ENCODE data around the gene CFAP299. TPM values are rescaled to one million over a fixed set of nuclear protein-coding genes. Genes with fewer than 3 reads are reported as not detected.

The CFAP299 gene
- total RNA-seq, 1 experiment from 2014 or later, result not detected

- intact Hi-C loops (cut with micrococcal nuclease; ENCODE audit: unreplicated experiment), result no loop called here
- H3K27me3 ChIP-seq (ENCODE audit: insufficient read depth, low read depth), result no peaks in the 10 kb centered on the region
Observed at GRCh38 chr4:80374180-80374579, 38.6 kb downstream of the CFAP299 start.

DNA sequence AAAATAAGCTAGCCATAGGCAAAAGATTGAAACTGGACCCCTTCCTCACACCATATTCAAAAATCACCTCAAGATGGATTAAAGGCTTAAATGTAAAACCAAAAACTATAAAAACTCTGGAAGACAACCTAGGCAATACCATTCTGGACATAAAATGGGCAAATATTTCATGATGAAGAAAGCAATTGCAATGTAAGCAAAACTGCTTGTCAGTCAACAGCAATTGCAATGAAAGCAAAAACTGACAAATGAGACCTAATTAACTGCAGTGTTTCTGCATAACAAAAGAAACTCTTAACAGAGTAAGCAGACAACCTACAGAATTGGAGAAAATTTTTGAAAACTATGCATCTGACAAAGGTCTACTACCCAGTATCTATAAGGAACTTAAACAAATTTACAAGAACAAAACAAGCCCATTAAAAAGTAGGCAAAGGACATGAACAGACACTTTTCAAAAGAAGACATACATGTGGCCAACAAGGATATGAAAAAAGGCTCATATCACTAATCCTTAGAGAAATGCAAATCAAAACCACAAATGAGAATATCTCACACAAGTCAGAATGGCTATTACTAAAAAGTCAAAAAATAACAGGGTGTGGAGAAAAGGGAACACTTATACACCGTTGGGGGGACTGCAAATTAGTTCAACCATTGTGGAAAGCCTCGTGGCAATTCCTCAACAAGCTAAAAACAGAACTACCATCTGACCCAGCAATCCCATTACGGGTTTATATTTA lies 46.7 kb downstream of the CFAP299 start:
- H3K79me2 ChIP-seq (ENCODE audit: low read depth), result no peaks in the 10 kb centered on the region
- peaks cover 13% of the 10 kb centered on the region for H3K4me1 ChIP-seq (replicated peaks; ENCODE audit: insufficient read depth)
- ChIA-PET POLR2A (ENCODE audit: unreplicated experiment) (no interaction called here), CTCF (no interaction called here)
- peak overlapping the region; percentile 34; the same call in 1 of the 2 replicates for H3K27ac ChIP-seq
- intact Hi-C loops (cut with micrococcal nuclease; ENCODE audit: unreplicated experiment), result no loop called here
- no peaks in the 10 kb centered on the region for H3K36me3 ChIP-seq (ENCODE audit: low read depth)
- peak overlapping the region; percentile 58; the same call in 1 of the 2 replicates for H2AFZ ChIP-seq
- no peak overlapping the region for H3K4me3 ChIP-seq
- no peaks in the 10 kb centered on the region for H3K27me3 ChIP-seq (ENCODE audit: insufficient read depth, low read depth)
- H3K4me2 ChIP-seq, result peak overlapping the region; percentile 56
- BruUV-seq (replicated peaks), result no TSS peak
- H3F3A ChIP-seq (ENCODE audit: insufficient read depth, low read depth), result no peaks in the 10 kb centered on the region
- no peaks in the 10 kb centered on the region for H3K9me3 ChIP-seq (ENCODE audit: insufficient read depth, low read depth)
- TF ChIP-seq CTCF (conservative IDR thresholded peaks at IDR 0.05) (no peak), EZH2 (IDR thresholded peaks at IDR 0.05; ENCODE audit: low read depth) (no peak)
- H4K20me1 ChIP-seq (ENCODE audit: insufficient read depth), result no peaks in the 10 kb centered on the region
- no peak for DNase-seq
- no peaks in the 10 kb centered on the region for H3K9me2 ChIP-seq (ENCODE audit: insufficient read depth)

More at GRCh38 chr4:80374180-80374579, 38.6 kb downstream of the CFAP299 start:
- TF ChIP-seq CTCF (conservative IDR thresholded peaks at IDR 0.05) (no peak), EZH2 (IDR thresholded peaks at IDR 0.05; ENCODE audit: low read depth) (no peak)
- Histone ChIP-seq H3K27ac (no peak overlapping the region), H3K79me2 (ENCODE audit: low read depth) (no peaks in the 10 kb centered on the region), H2AFZ (no peak overlapping the region), H3F3A (ENCODE audit: insufficient read depth, low read depth) (no peaks in the 10 kb centered on the region), H3K36me3 (ENCODE audit: low read depth) (no peaks in the 10 kb centered on the region), H4K20me1 (ENCODE audit: insufficient read depth) (no peaks in the 10 kb centered on the region), H3K4me1 (replicated peaks; ENCODE audit: insufficient read depth) (no peaks in the 10 kb centered on the region), H3K4me2 (no peak overlapping the region), H3K9me3 (ENCODE audit: insufficient read depth, low read depth) (no peaks in the 10 kb centered on the region), H3K9me2 (ENCODE audit: insufficient read depth) (no peaks in the 10 kb centered on the region), H3K4me3 (no peak overlapping the region)
- BruUV-seq (replicated peaks), result no TSS peak
- CTCF ChIA-PET, result no interaction called here
- no peak for DNase-seq
- POLR2A ChIA-PET (ENCODE audit: unreplicated experiment), result interaction anchor here (0.6 kb wide), 1 partner anchor 241 kb away, joined by 9 read pairs; no protein-coding TSS in a partner anchor

GRCh38 chr4:80385397-80386280 lies 50.1 kb downstream of the CFAP299 start:
- H3F3A ChIP-seq (ENCODE audit: insufficient read depth, low read depth), result no peaks in the 10 kb centered on the region
- H3K4me3 ChIP-seq, result no peak overlapping the region
- H3K9me3 ChIP-seq (ENCODE audit: insufficient read depth, low read depth), result no peaks in the 10 kb centered on the region
- no peaks in the 10 kb centered on the region for H4K20me1 ChIP-seq (ENCODE audit: insufficient read depth)
- H3K27ac ChIP-seq, result no peak overlapping the region
- H3K4me2 ChIP-seq, result no peak overlapping the region
- no peak overlapping the region for H2AFZ ChIP-seq
- no peaks in the 10 kb centered on the region for H3K27me3 ChIP-seq (ENCODE audit: insufficient read depth, low read depth)
- H3K79me2 ChIP-seq (ENCODE audit: low read depth), result no peaks in the 10 kb centered on the region
- TF ChIP-seq EZH2 (IDR thresholded peaks at IDR 0.05; ENCODE audit: low read depth), result no peak
- no peak for TF ChIP-seq CTCF (conservative IDR thresholded peaks at IDR 0.05)
- ChIA-PET CTCF (no interaction called here), POLR2A (ENCODE audit: unreplicated experiment) (no interaction called here)
- peaks cover 12% of the 10 kb centered on the region for H3K4me1 ChIP-seq (replicated peaks; ENCODE audit: insufficient read depth)
- BruUV-seq (replicated peaks), result no TSS peak
- intact Hi-C loops (cut with micrococcal nuclease; ENCODE audit: unreplicated experiment), result no loop called here
- no peaks in the 10 kb centered on the region for H3K36me3 ChIP-seq (ENCODE audit: low read depth)
- no peak for DNase-seq
- H3K9me2 ChIP-seq (ENCODE audit: insufficient read depth), result no peaks in the 10 kb centered on the region
